ENCODE data around the gene GNE.
"Not testable (repeated sequence)": the region's sequence is repeated elsewhere in the genome, so short reads cannot be mapped to it uniquely, and the experiment has no call there.

GNE gene

DNA sequence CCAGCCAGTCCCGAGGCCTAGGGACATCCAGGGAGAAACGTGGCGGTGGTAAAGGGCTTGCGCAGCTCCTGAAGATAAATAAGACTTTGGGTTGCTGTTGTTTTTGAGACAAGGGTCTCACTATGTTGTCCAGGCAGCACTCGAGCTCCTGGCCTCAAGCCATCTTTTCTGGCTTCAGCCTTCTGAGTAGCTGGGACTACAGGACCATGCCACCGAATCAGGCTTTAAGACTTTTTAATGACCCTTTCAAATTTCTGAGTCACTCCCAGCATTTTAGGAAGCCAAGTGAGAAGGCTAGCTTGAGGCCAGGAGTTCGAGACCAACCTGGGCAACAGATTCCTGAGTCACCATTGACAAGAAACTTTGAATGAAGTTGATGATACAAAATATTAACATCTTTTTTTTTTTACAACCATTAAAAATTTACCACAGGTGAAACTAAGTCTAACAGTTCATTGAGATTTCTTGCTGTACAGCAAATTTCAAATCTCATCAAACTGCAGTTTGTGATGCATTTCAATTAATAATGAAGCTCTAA, 817 bp upstream of the GNE start:
- no peak for FAIRE-seq
- no peak for DNase-seq (ENCODE audit: insufficient read length)
- TF ChIP-seq POLR2AphosphoS5 (IDR thresholded peaks at IDR 0.05; ENCODE audit: low read depth, low read length), result no peak
- no peak for TF ChIP-seq TAF1 (IDR thresholded peaks at IDR 0.05; ENCODE audit: borderline replicate concordance, low read depth, low read length)
- TF ChIP-seq POLR2A (IDR thresholded peaks at IDR 0.05; ENCODE audit: low read depth, low read length), result no peak

DNA sequence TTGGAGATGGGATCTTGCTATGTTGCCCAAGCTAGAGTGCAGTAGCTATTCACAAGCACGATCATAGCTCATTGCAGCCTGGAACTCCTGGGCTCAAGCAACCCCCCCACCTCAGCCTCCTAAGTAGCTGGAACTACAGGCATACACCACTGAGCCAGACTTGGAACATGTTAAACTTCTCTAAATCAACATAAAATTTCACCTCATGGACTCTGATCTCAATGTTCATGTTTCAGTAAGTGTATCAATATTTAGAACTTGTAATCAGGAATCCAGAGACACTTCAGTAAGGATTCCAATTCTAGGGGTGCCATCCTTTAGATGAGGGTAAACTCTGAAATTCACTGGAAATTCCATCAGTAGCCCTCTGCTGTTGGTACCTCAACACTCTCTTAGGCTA, 6.8 kb downstream of the GNE start:
- no peak for DNase-seq (ENCODE audit: insufficient read length)
- no peak for TF ChIP-seq TAF1 (IDR thresholded peaks at IDR 0.05; ENCODE audit: borderline replicate concordance, low read depth, low read length)
- TF ChIP-seq POLR2AphosphoS5 (IDR thresholded peaks at IDR 0.05; ENCODE audit: low read depth, low read length), result no peak
- TF ChIP-seq POLR2A (IDR thresholded peaks at IDR 0.05; ENCODE audit: low read depth, low read length), result no peak
- FAIRE-seq, result no peak

GRCh38 chr9:36250079-36250478, 8.2 kb downstream of the GNE start:
- TF ChIP-seq POLR2A (IDR thresholded peaks at IDR 0.05; ENCODE audit: low read depth, low read length) (no peak), TAF1 (IDR thresholded peaks at IDR 0.05; ENCODE audit: borderline replicate concordance, low read depth, low read length) (no peak), POLR2AphosphoS5 (IDR thresholded peaks at IDR 0.05; ENCODE audit: low read depth, low read length) (no peak)
- no peak for DNase-seq (ENCODE audit: insufficient read length)
- FAIRE-seq, result no peak

DNA sequence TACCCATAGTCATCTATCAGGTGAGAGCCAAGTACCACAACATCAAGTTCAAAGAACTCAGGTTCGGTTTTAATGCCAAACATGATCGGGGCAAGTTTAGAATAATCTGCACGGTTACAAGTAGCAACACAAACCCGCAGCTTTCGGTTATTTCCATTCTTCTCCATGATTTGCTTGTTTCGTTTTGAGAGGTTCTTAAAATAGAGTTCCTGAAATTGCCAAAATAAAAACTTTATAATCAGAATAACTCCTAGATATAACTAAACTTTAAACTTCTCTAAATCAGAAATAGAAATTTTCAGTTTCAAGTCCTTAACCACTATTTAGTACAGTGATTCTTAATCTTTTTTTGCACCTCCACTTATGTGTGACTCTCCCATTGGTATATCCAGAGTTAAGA, 9.1 kb downstream of the GNE start:
- peak; percentile 74 for FAIRE-seq
- TF ChIP-seq POLR2A (IDR thresholded peaks at IDR 0.05; ENCODE audit: low read depth, low read length) (no peak), POLR2AphosphoS5 (IDR thresholded peaks at IDR 0.05; ENCODE audit: low read depth, low read length) (no peak), TAF1 (IDR thresholded peaks at IDR 0.05; ENCODE audit: borderline replicate concordance, low read depth, low read length) (no peak)
- no peak for DNase-seq (ENCODE audit: insufficient read length)

DNA sequence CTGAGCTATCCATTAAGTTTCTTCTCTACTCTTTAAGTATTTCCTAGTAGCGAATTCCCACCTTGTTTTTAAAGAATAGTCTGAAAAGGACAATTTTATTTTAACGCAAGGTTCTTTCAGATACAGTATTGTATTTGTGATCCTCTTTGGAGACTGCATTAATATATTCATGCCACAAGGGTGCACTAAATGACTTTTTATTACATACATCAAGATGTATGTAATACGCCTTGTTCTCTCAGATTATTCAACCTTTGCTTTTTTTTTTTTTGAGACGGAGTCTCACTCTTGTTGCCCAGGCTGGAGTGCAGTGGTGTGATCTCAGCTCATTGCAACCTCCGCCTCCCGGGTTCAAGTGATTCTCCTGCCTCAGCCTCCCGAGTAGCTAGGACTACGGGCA, 10.2 kb downstream of the GNE start:
- not testable (repeated sequence) for DNase-seq (ENCODE audit: insufficient read length); FAIRE-seq

- no peak for DNase-seq (ENCODE audit: insufficient read length)
- TF ChIP-seq POLR2A (IDR thresholded peaks at IDR 0.05; ENCODE audit: low read depth, low read length), result no peak
- no peak for FAIRE-seq
Measured at GRCh38 chr9:36247356-36247755, 10.9 kb downstream of the GNE start.

DNA sequence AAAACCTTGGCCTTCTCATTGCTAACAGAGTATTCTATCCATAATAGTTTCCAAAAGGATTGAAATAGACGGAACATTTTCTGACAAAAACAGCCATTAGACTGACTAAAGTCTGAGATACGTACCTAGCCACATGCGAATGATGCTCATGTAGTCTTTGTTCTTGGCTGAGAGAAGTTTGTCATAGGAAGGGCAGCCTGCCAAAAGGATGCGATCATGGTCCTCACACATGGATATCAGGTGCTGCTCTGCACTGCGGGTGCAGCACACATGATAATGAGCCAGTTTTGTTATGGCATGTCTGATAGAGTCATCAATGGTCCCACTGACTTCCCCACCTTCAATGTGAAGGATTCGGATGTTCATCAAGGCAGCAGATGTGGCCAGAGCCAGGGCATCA, 12.3 kb downstream of the GNE start:
- FAIRE-seq (no peak), DNase-seq (ENCODE audit: insufficient read length) (no peak)
- no peak for TF ChIP-seq TAF1 (IDR thresholded peaks at IDR 0.05; ENCODE audit: borderline replicate concordance, low read depth, low read length)
- no peak for TF ChIP-seq POLR2A (IDR thresholded peaks at IDR 0.05; ENCODE audit: low read depth, low read length)
- no peak for TF ChIP-seq POLR2AphosphoS5 (IDR thresholded peaks at IDR 0.05; ENCODE audit: low read depth, low read length)

DNA sequence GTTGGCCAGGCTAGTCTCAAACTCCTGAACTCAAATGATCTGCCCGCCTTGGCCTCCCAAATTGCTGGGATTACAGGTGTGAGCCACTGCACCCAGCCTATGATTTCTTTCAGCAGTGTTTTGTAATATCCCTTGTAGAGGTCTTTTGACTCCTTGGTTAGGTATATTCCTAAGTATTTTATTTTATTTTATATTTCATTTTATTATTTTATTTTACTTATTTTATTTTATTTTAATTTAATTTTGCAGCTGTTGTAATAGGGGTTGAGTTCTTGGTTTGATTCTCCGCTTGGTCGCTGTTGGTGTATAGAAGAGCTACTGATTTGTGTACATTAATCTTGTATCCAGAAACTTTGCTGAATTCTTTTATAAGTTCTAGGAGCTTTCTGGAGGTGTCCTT, 18.6 kb downstream of the GNE start:
- not testable (repeated sequence) for DNase-seq (ENCODE audit: insufficient read length); FAIRE-seq

GRCh38 chr9:36239205-36239604, 19.0 kb downstream of the GNE start:
- FAIRE-seq; DNase-seq (ENCODE audit: insufficient read length): not testable (repeated sequence)

DNA sequence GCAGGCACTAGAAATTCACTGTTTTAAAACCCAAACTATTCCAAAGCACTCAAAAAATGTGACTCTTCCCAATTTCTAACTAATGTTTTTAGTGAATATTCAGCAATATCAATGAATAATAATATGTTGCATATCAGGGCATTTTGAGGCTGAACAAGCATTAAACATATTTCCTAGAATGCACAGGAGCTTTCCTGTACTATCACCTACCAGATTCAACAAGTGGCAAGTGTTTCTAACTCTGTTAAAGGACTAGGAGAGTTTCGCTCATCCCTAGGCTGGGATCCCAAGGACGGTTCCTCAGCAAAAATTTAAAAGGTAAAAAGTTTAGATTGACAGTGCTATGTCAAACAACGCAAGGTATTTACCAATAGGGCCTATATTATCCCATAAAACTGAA, 21.0 kb downstream of the GNE start:
- TF ChIP-seq TAF1 (IDR thresholded peaks at IDR 0.05; ENCODE audit: borderline replicate concordance, low read depth, low read length) (no peak), POLR2AphosphoS5 (IDR thresholded peaks at IDR 0.05; ENCODE audit: low read depth, low read length) (no peak), POLR2A (IDR thresholded peaks at IDR 0.05; ENCODE audit: low read depth, low read length) (no peak)
- DNase-seq (ENCODE audit: insufficient read length) (no peak), FAIRE-seq (no peak)

DNA sequence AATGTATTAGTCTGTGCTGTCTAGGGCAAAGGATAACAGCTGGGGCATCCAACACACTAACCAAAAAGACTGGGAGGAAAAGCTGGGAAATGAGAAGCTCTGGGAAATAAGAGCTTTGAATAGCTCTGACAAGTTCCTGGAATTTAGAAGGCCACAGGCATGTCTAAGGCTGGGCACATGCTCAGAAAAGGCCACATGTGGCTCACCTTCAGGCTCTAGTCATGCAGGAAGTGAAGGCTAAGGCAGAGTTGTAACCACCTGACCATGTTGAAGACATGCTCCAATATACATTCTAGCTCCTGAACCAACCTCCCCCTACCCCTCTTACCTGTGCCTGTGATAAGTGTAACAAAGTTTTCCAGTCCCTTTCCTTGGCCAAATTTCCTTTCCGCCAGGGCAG, 35.8 kb downstream of the GNE start:
- DNase-seq (ENCODE audit: insufficient read length), result no peak
- TF ChIP-seq POLR2AphosphoS5 (IDR thresholded peaks at IDR 0.05; ENCODE audit: low read depth, low read length) (no peak), TAF1 (IDR thresholded peaks at IDR 0.05; ENCODE audit: borderline replicate concordance, low read depth, low read length) (no peak), POLR2A (IDR thresholded peaks at IDR 0.05; ENCODE audit: low read depth, low read length) (no peak)
- FAIRE-seq, result no peak

- DNase-seq (ENCODE audit: insufficient read length) (no peak), FAIRE-seq (no peak)
- TF ChIP-seq POLR2AphosphoS5 (IDR thresholded peaks at IDR 0.05; ENCODE audit: low read depth, low read length), result no peak
- no peak for TF ChIP-seq TAF1 (IDR thresholded peaks at IDR 0.05; ENCODE audit: borderline replicate concordance, low read depth, low read length)
- TF ChIP-seq POLR2A (IDR thresholded peaks at IDR 0.05; ENCODE audit: low read depth, low read length), result no peak
Measured at GRCh38 chr9:36221667-36222066, 36.6 kb downstream of the GNE start.

DNA sequence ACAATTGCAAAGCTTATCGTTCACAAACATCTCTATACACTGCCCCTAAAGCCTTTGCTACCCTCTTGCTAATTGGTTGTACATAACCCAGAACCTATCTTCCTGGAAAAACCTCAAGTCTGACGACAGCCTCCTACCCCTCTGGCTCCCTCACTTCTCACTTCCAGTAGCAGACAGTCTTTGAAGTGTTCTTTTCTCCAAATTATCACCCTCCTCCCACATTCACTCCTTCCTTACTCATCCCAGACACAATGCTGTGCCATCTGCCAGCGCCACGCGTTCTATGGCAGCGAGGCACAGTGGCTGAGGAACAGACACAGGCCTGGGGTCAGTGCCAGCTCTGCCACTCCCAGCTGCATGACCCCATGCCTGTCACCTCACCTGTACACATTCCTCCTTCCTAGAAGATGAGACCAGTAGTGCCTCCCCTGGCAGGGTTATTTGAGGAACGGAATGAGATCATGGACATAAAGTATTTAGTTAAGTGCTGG, 39.8 kb downstream of the GNE start:
- FAIRE-seq (no peak), DNase-seq (ENCODE audit: insufficient read length) (no peak)
- TF ChIP-seq POLR2AphosphoS5 (IDR thresholded peaks at IDR 0.05; ENCODE audit: low read depth, low read length) (no peak), POLR2A (IDR thresholded peaks at IDR 0.05; ENCODE audit: low read depth, low read length) (no peak), TAF1 (IDR thresholded peaks at IDR 0.05; ENCODE audit: borderline replicate concordance, low read depth, low read length) (no peak)
